C4-2B (cell line): Measurements from ENCODE around the gene TRPM1.

Experiments
- H3K27ac ChIP-seq: fragments of 450-650 bp; 2 replicates; pipeline ENCODE4 v1.5.1; 2017
- CTCF ChIP-seq: fragments of 450-650 bp; conservative IDR thresholded peaks from 2 replicates; pipeline ENCODE4 v1.5.1; 2017; ENCODE audit warnings: mild to moderate bottlenecking
- ZFX ChIP-seq: fragments of 450-650 bp; IDR thresholded peaks from 2 replicates; pipeline ENCODE4 v1.6.1; 2017

TRPM1 gene

GRCh38 chr15:31116423-31117030 is 15.0 kb upstream of the TRPM1 start:
- H3K27ac ChIP-seq = no peak overlapping the region
- TF ChIP-seq CTCF (no peak), ZFX (no peak)

- H3K27ac ChIP-seq = no peak overlapping the region
- TF ChIP-seq ZFX = no peak
- TF ChIP-seq CTCF = no peak
These were observed 9.6 kb upstream of the TRPM1 start for GRCh38 chr15:31111091-31111647.

GRCh38 chr15:31108836-31109235 is 7.3 kb upstream of the TRPM1 start:
- no peak overlapping the region for H3K27ac ChIP-seq
- no peak for TF ChIP-seq ZFX
- TF ChIP-seq CTCF = no peak

GRCh38 chr15:31106495-31107300 is 5.2 kb upstream of the TRPM1 start:
- TF ChIP-seq ZFX = no peak
- no peak for TF ChIP-seq CTCF
- no peak overlapping the region for H3K27ac ChIP-seq

- TF ChIP-seq ZFX = no peak
- TF ChIP-seq CTCF = no peak
These were observed 2.5 kb upstream of the TRPM1 start for GRCh38 chr15:31104003-31104402.

GRCh38 chr15:31102374-31103342 is 1.1 kb upstream of the TRPM1 start:
- TF ChIP-seq CTCF (no peak), ZFX (no peak)
- H3K27ac ChIP-seq = no peak overlapping the region

More at GRCh38 chr15:31104003-31104402, 2.5 kb upstream of the TRPM1 start:
- no peak overlapping the region for H3K27ac ChIP-seq
